GM19438 (cell line): ENCODE data around the gene TMEM168.
A peak's percentile ranks its signal among the peaks of the same experiment; 100 is the strongest.
"Not testable (repeated sequence)": the region's sequence is repeated elsewhere in the genome, so short reads cannot be mapped to it uniquely, and the experiment has no call there.

Source experiments
- ATAC-seq: cut with Tn5 transposase; IDR thresholded peaks from one replicate; pipeline ENCODE4 v1.9.1; 2021; ENCODE audit warnings: low read depth; ENCODE audit not compliant: unreplicated experiment

TMEM168 gene, protein sequence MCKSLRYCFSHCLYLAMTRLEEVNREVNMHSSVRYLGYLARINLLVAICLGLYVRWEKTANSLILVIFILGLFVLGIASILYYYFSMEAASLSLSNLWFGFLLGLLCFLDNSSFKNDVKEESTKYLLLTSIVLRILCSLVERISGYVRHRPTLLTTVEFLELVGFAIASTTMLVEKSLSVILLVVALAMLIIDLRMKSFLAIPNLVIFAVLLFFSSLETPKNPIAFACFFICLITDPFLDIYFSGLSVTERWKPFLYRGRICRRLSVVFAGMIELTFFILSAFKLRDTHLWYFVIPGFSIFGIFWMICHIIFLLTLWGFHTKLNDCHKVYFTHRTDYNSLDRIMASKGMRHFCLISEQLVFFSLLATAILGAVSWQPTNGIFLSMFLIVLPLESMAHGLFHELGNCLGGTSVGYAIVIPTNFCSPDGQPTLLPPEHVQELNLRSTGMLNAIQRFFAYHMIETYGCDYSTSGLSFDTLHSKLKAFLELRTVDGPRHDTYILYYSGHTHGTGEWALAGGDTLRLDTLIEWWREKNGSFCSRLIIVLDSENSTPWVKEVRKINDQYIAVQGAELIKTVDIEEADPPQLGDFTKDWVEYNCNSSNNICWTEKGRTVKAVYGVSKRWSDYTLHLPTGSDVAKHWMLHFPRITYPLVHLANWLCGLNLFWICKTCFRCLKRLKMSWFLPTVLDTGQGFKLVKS

DNA sequence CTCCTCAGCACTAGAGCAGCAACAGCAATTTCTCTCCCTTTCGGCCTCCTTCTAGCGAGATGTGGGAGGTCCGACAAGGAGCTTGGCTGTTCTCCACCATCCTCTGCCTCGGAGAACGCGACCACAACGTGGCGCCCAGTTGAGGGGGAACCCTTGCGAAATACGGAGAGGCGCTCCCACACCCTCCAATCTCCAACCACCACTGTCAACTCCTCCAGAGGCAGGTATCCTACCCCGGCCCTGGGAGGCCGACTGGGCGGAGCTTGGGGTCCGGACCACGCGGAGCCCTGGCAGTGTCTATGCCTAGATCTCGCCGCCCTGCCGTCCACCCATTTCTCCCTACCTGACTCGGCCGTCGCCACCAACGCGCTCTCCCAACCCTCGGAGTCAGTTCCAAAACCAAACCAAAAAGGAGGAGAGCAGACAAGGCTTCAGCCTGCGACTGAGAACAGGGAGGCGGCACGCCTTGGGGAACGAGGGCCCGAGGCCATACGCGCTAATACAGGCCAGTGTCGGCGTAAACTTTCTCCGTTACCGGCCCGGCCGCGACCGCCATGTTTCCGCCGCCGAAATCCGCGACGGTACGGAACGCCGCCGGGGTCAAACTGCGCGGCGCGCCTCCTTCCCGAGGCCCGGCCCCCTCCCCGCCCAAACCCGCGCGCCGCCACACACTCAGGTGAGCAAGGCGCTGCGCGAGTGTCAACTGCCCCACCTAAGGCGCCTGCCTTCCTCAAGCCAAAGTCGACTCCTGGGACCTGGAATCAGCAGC lies at the start of gene TMEM168:
Gene TMEM168, minus strand, starts transcription at position 577 of the 769 bp plus-strand sequence. CDS start 5,568 bp downstream, outside the sequence.
- ATAC-seq: peak; percentile 79

GRCh38 chr7:112835928-112836327 lies 45.7 kb upstream of the TMEM168 start:
- not testable (repeated sequence) for ATAC-seq

GRCh38 chr7:112833082-112833481 lies 42.9 kb upstream of the TMEM168 start:
- no peak for ATAC-seq

GRCh38 chr7:112830769-112831168 lies 40.6 kb upstream of the TMEM168 start:
- no peak for ATAC-seq

- ATAC-seq: no peak
Measured at GRCh38 chr7:112828696-112829095, 38.5 kb upstream of the TMEM168 start.

DNA sequence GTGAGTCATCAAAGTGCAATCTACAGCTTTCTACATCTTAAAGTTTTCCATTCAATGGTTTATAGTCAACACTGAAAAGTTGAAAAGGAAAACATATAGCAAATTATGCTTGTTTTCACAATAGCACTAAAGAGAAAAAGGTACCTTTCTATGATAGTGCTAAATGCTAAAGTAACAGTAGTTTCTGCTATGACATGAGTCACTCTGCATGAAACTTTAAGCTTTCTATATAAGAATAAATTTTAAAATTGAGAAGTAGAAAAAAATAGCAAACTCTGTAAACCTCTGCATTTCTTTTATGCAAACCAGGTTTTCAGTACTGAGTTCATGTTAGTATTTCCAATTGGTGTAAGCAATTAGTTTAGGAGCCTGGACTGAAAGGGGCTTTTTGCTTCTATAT lies 31.2 kb upstream of the TMEM168 start:
- ATAC-seq: no peak

- ATAC-seq: no peak
Measured at GRCh38 chr7:112819536-112819935, 29.3 kb upstream of the TMEM168 start.

DNA sequence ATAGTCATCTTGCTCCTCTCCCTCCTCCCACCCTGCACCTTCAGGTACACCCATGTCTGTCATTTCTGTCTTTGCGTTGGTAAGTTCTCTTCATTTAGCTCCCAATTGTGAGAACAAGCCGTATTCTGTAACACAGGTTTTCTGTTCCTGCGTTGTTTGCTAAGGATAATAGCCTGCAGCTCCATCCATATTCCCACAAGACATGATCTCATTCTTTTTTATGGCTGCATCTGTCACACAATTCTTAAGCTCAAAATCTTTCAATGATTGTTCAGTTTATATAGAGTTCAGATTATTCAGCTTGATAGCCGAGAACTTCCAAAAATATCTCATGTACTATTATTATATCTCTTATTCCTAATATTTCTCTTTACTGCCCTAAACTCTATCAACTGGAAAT lies 16.0 kb upstream of the TMEM168 start:
- no peak for ATAC-seq

DNA sequence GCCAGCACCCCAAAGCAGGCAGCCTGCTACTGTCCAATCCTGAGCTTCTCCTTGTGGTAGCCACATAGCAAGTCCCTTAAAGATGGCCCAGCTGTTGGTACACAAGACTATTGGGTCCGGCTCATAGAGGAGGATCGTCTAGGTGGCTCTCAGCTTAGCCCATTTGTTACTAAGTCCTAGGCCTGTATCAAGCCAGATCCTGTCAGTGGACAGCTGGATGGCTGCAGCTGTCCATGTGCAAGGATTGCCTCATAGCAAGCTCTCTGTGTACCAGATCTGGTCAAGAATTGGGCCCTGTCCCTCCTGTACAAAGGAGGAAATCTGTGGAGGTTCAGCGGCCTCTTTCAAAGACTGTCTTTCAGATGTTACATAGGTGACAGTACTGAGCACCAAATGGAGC lies 12.2 kb upstream of the TMEM168 start:
- ATAC-seq: no peak

DNA sequence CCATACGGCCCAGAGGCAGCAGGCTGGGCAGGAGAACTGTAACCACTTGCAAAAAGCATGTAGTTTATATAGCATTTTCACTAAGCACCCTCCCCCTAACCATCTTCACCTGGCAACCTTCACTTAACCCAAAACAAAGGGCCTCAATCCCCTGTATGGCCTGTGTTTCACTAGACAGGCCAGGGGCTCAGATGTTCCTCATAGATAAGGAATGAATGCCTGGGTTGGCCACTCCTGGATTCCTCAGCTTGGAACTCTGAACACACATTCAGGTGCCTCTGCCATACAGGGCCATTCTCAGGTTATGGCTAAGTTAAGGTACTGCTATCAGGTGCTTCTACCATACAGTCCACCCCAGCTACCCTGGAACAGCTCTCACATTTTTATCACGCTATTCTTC lies 10.3 kb upstream of the TMEM168 start:
- no peak for ATAC-seq

DNA sequence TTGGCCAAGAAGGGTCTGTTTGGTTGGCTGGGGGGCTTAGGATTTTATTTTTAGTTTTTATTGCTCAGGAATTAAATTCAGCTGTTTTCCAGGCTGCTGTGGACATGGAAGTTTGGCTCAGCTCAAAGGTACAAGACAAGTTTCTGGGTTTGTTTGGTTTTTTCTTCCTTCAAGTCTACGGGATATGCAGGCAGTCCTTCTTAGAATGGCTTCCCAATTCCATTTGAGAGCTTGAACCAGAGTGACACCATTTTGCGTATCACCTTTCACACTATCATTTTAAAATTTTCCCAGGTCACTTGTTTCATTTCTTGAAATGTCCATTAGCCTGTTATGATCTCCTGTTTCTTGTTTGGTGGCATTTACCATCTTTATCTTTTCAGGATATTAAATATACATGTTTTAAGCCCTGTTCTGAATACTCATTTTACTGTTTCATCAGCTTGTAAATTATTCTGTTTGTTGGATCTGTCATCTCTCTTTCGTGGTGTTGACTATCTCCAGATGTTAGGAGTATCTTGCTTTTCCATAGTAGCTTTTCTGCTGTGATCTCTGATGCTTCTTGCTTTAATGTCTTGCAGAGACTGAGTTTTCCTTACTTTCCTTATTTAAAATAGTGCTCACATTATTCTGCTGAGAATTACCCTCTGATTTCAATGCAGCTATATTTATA lies 9.4 kb upstream of the TMEM168 start:
- ATAC-seq: no peak

DNA sequence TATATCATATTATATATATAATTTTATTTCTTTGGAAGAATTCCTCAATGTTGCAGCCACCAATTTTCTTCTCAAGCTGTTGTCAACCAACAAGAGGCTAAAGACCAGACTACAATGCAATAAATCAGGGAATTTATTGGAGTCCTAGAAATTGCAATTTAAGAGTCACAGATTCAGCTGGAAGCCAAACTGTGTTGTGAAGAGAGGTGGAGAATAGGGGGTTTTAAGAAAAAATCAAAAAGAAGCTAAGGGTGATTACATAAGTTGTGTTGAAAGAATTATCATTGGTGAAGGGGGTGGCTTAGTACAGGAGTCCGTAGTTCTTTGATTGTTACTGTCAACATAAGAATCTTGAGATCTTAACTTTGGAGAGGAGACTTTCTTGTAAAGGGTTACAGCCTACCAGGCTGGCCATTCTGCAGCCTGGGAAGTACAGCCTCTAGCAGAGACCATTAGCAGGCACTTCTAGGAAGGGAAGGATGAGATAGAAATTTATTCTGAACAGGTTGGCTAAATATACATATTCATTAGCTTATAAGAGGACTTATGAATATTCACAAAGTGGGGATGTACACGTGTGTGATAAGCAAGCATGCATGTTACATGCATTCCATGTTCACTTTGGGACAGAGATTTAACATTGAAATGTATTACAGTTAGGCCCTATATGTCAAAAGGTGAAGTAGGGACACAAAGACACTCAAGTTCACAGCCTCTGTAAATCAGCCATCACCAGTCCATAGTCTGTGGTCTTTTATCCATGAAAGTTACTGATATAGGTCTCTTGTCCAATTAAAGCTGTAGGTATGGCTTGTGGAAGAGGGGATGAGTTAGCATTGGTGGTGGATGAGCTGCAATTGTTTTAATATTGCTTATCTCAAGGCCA lies 8.3 kb upstream of the TMEM168 start:
- no peak for ATAC-seq

GRCh38 chr7:112796552-112796951 lies 6.4 kb upstream of the TMEM168 start:
- not testable (repeated sequence) for ATAC-seq

DNA sequence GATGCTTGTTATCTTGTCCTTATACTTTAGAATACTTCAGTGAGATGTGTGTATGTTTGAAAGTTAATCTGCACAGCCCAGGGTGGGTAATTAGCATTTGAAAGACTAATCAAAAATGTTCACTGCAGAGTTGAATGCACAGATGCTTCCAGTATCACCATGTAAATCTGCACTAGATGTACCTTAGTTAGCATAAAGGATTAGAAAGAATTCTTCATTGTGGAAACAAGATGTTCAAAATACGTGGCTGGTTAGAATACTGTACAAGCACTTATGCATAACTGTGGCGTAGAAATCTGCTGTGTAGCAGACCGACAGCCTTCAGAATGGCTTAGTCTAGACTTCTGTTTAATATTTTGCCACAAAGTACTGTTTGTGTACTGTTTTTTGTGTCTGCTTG lies 2.2 kb upstream of the TMEM168 start:
- ATAC-seq: no peak

- ATAC-seq: no peak
Measured at GRCh38 chr7:112791465-112792168, 1.4 kb upstream of the TMEM168 start.

- ATAC-seq: peak; percentile 57
Measured at GRCh38 chr7:112790586-112791003, 402 bp upstream of the TMEM168 start.

- ATAC-seq: no peak
Measured at GRCh38 chr7:112789453-112789816, 758 bp downstream of the TMEM168 start.

DNA sequence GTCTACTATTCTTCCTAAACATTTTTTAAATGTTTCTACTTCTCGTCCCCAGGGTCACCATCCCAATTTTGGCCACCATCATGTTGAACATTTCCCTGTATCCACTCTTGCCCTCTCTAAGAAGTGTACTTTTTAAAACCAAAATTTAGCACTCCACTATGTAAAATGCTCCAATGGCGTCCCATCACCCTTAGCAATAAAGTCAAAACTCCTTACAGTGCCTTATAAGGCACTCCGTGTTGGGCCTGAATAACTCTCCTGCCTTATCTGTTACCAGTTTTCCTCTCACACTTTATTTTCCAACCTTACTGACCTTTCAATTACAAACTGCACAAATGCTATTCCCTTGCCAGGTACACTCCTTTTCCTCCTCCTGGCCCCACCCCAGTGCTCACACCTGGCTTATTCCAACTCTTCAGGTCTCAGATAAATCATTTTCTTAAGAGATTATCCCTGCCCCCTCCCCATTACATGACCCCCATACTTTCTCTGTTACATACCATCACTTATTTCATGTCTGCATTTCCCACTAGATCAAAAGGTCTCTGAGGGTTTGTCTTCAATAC lies 1.3 kb downstream of the TMEM168 start:
- ATAC-seq: no peak

DNA sequence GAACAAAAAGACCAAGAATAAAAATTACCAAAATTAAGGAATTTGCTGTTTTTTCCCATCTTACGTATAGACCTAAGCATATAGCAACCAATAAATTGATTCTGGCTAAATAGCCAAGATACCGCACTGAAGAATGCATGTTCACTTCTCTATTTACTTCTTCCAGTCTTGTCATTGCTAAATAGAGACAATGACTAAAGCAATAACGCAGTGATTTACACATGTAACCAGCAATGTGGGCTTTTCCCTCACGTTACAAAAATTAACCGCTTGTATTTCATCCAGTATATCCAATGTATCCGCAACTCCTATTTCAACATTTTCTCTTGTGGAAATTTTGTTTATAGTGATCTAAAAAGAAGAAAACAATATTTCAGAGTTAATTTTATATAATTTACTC lies 5.6 kb downstream of the TMEM168 start:
- ATAC-seq: no peak
